IMR-90 (cell line): ENCODE measurements around the gene SHLD1. TPM values are rescaled to one million over a fixed set of nuclear protein-coding genes. Genes with fewer than 3 reads are reported as not detected.

Experiments
- ATAC-seq: fragments of 200-7000 bp; cut with Tn5 transposase; 2 replicates; pipeline ENCODE4 v1.9.1; 2020; ENCODE audit warnings: low read depth, mild to moderate bottlenecking, moderate library complexity
- BruUV-seq: library from RNA; stranded (reverse); fragments of 400-500 nt; replicated peaks from 2 replicates; lab custom pipeline; 2021; lab: Mats Ljungman, UMichigan
- CTCF ChIA-PET: fragments of 300-600 bp; formaldehyde crosslinking; extraction: SDS; loops from one replicate; lab custom pipeline; 2021; ENCODE audit warnings: antibody characterized with exemption; lab: Yijun Ruan, JAX
- POLR2A ChIA-PET: fragments of 300-600 bp; sonication (Branson Sonifier 250); formaldehyde crosslinking; loops from one replicate; lab custom pipeline; 2022; ENCODE audit warnings: antibody characterized with exemption; ENCODE audit not compliant: unreplicated experiment; lab: Charles Lee
- DNase-seq: peaks from one replicate; pipeline ENCODE4 v3.0.0; 2013
- H2AFZ ChIP-seq: replicated peaks from 2 replicates; pipeline ENCODE3; 2013; ENCODE audit warnings: low read length, mild to moderate bottlenecking; ENCODE audit not compliant: poor library complexity
- H2AK5ac ChIP-seq: 2 replicates; pipeline ENCODE4 v1.6.1; 2013; ENCODE audit warnings: low read depth, low read length, inconsistent platforms
- H2AK9ac ChIP-seq: replicated peaks from 2 replicates; pipeline ENCODE3; 2013; ENCODE audit warnings: mild to moderate bottlenecking, low read depth, low read length, moderate library complexity; ENCODE audit not compliant: poor library complexity
- H2BK120ac ChIP-seq: 2 replicates; pipeline ENCODE4 v1.6.1; 2013; ENCODE audit warnings: low read depth, low read length, inconsistent platforms
- H2BK15ac ChIP-seq: 3 replicates; pipeline ENCODE4 v1.6.1; 2013; ENCODE audit warnings: low read depth, low read length, inconsistent platforms
- H2BK20ac ChIP-seq: 2 replicates; pipeline ENCODE4 v1.6.1; 2013; ENCODE audit warnings: low read depth, mild to moderate bottlenecking, inconsistent platforms, low read length, moderate library complexity
- H2BK5ac ChIP-seq: 2 replicates; pipeline ENCODE4 v1.6.1; 2013; ENCODE audit warnings: mild to moderate bottlenecking, low read depth, low read length, inconsistent platforms; ENCODE audit not compliant: poor library complexity, severe bottlenecking
- H3K14ac ChIP-seq: replicated peaks from 2 replicates; pipeline ENCODE4 v1.6.1; 2013; ENCODE audit warnings: low read depth, low read length, inconsistent platforms
- H3K18ac ChIP-seq: 2 replicates; pipeline ENCODE4 v1.6.1; 2013; ENCODE audit warnings: low read depth, low read length, control low read depth
- H3K23ac ChIP-seq: 2 replicates; pipeline ENCODE4 v1.6.1; 2013; ENCODE audit warnings: low read depth, low read length, inconsistent platforms
- H3K27ac ChIP-seq: 2 replicates; pipeline ENCODE4 v1.5.1; 2013; ENCODE audit warnings: mild to moderate bottlenecking, control low read depth, low read length; ENCODE audit not compliant: insufficient read depth
- H3K27me3 ChIP-seq: 2 replicates; pipeline ENCODE4 v1.6.1; 2013; ENCODE audit warnings: low read length; ENCODE audit not compliant: control insufficient read depth, insufficient read depth
- H3K36me3 ChIP-seq: 2 replicates; pipeline ENCODE4 v1.6.1; 2013; ENCODE audit warnings: low read length, mixed read lengths; ENCODE audit not compliant: control insufficient read depth, insufficient read depth
- H3K4ac ChIP-seq: 2 replicates; pipeline ENCODE4 v1.6.1; 2013; ENCODE audit warnings: low read depth, low read length, inconsistent platforms
- H3K4me1 ChIP-seq: 2 replicates; pipeline ENCODE4 v1.6.1; 2013; ENCODE audit warnings: low read length, mixed read lengths; ENCODE audit not compliant: control insufficient read depth, insufficient read depth
- H3K4me2 ChIP-seq: 2 replicates; pipeline ENCODE4 v1.6.1; 2013; ENCODE audit warnings: low read depth, mild to moderate bottlenecking, control low read depth, low read length, moderate library complexity
- H3K4me3 ChIP-seq: 2 replicates; pipeline ENCODE4 v1.5.1; 2013; ENCODE audit warnings: low read depth, mild to moderate bottlenecking, control low read depth, low read length, moderate library complexity; ENCODE audit not compliant: insufficient read depth
- H3K56ac ChIP-seq: 2 replicates; pipeline ENCODE4 v1.6.1; 2013; ENCODE audit warnings: low read length, inconsistent platforms; ENCODE audit not compliant: insufficient read depth; ENCODE audit errors: extremely low read depth
- H3K79me1 ChIP-seq, 2 experiments: 2 replicates each; pipeline ENCODE4 v1.6.1; 2013; ENCODE audit warnings: low read length in 2 of 2, inconsistent platforms in 1 of 2, low read depth in 1 of 2
- H3K9ac ChIP-seq: 2 replicates; pipeline ENCODE4 v1.6.1; 2013; ENCODE audit warnings: low read depth, low read length, control low read depth
- H3K9me1 ChIP-seq: 2 replicates; pipeline ENCODE4 v1.6.1; 2013; ENCODE audit warnings: low read length, inconsistent platforms; ENCODE audit not compliant: insufficient read depth
- H3K9me3 ChIP-seq: 2 replicates; pipeline ENCODE4 v1.6.1; 2013; ENCODE audit warnings: low read length; ENCODE audit not compliant: control insufficient read depth, insufficient read depth
- H4K20me1 ChIP-seq: 2 replicates; pipeline ENCODE4 v1.6.1; 2013; ENCODE audit warnings: low read length, inconsistent platforms; ENCODE audit not compliant: insufficient read depth
- H4K5ac ChIP-seq: 2 replicates; pipeline ENCODE4 v1.6.1; 2013; ENCODE audit warnings: mild to moderate bottlenecking, low read depth, low read length, control low read depth
- H4K8ac ChIP-seq, 2 experiments: 2 replicates each; pipeline ENCODE4 v1.6.1; 2013; ENCODE audit warnings: low read depth in 2 of 2, low read length in 2 of 2, control low read depth in 1 of 2, inconsistent platforms in 1 of 2
- H4K91ac ChIP-seq: 2 replicates; pipeline ENCODE4 v1.6.1; 2013; ENCODE audit warnings: low read depth, low read length, inconsistent platforms; ENCODE audit not compliant: insufficient read depth
- MAZ ChIP-seq: IDR thresholded peaks from 2 replicates; pipeline ENCODE4 v1.6.1; 2012; ENCODE audit warnings: low read depth, mild to moderate bottlenecking, low read length, improper control_type of control experiment, moderate library complexity, borderline replicate concordance
- WGBS, 2 experiments: methylation state at CpG; one replicate each; pipeline versions ENCODE4 v1.1.5 to v1.1.7; 2013; ENCODE audit warnings: missing lambda C conversion rate in 2 of 2; ENCODE audit not compliant: insufficient read length in 1 of 2; ENCODE audit errors: extremely low coverage in 2 of 2; 5-methylcytosine and 5-hydroxymethylcytosine counted together
- dilution Hi-C: fragments of 300-500 bp; cut with HindIII; formaldehyde crosslinking; loops from one replicate; pipeline ENCODE4 v1.14.3; 2018; ENCODE audit warnings: low sequenced_read_pairs; ENCODE audit not compliant: unreplicated experiment
- in situ Hi-C: fragments of 300-500 bp; cut with MboI; formaldehyde crosslinking; loops from 3 replicates; pipeline ENCODE4 v1.14.3; 2019; ENCODE audit warnings: low sequenced_read_pairs, inconsistent platforms, mixed read lengths
- intact Hi-C: fragments of 100-400 bp; cut with micrococcal nuclease; formaldehyde crosslinking; loops from 2 replicates; pipeline ENCODE4 v1.10.0; 2022
- polyA plus RNA-seq, 3 experiments: library from polyadenylated mRNA; depleted of rRNA; stranded (reverse); fragments of >200 nt; gene quantifications; 2 replicates each; pipeline ENCODE4 v1.2.3, GENCODE V29; 2012; ENCODE audit warnings: low replicate concordance in 1 of 3
- total RNA-seq: library from RNA; depleted of rRNA; stranded (reverse); fragments of >200 nt; gene quantifications from 2 replicates; pipeline ENCODE4 v1.2.3, GENCODE V29; 2012
- TF ChIP-seq, protein P1 (sequence below): fragments of 150-350 bp; IDR thresholded peaks from 2 replicates; pipeline ENCODE4 v1.6.1; 2017; ENCODE audit warnings: mild to moderate bottlenecking, antibody characterized with exemption, low read length, low read depth

Gene SHLD1
- total and polyA plus RNA-seq, 2 of the 4 experiments (the other 2 are of a cell fraction), result 2.6 to 3.0 TPM

DNA sequence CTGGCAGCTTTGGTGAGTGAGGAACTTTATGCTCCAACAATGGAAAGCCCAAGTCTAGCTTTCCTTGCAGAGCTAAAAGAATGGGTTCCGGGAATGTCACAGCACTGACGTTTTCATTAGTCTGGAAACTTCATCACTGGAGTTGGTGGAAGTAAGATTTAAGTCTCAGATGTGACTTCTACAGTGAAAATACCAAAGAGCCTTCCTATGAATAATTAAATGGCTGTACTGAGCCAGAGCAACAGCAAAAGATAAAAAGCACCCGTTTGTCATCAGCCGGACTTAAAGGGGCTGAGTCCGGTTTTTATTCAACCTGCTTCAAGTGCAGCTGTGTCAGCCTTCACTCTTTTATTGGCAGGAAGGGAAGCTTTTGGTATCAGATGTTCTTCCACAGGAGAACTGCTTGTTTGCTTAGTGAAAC, 46.5 kb upstream of the SHLD1 start:
- POLR2A ChIA-PET, result no interaction called here

More for the DNA sequence above, 46.5 kb upstream of the SHLD1 start:
- Histone ChIP-seq H4K91ac (no peak overlapping the region; the same call in 1 of the 2 replicates), H2BK15ac (no peak overlapping the region), H2BK5ac (no peak overlapping the region), H3K9me3 (peaks cover 3% of the 10 kb centered on the region; the same call in 1 of the 2 replicates), H3K36me3 (no peaks in the 10 kb centered on the region), H3K4ac (no peak overlapping the region), H2AK5ac (no peak overlapping the region), H4K5ac (peak overlapping the region; percentile 58; the same call in 1 of the 2 replicates), H2AK9ac (no peak overlapping the region), H3K14ac (no peak overlapping the region), H4K20me1 (no peaks in the 10 kb centered on the region), H3K23ac (no peak overlapping the region), H3K4me1 (0 out of 2 replicates have a peak, but pooled peaks cover 2% of the 10 kb centered on the region), H4K8ac (no peak overlapping the region), H2AFZ (no peak overlapping the region), H2BK20ac (no peak overlapping the region), H2BK120ac (peak overlapping the region; percentile 5; the same call in 1 of the 2 replicates), H3K27me3 (peaks cover 2% of the 10 kb centered on the region), H3K9ac (no peak overlapping the region), H3K79me1 (no peaks in the 10 kb centered on the region), H3K4me2 (peak overlapping the region; percentile 52; the same call in 1 of the 2 replicates), H3K9me1 (no peaks in the 10 kb centered on the region), H3K18ac (peak overlapping the region; percentile 71), H3K4me3 (no peak overlapping the region), H3K27ac (peak overlapping the region; percentile 26; the same call in 1 of the 2 replicates), H3K56ac (no peak overlapping the region)
- DNase-seq (no peak), ATAC-seq (no peak)
- dilution Hi-C loops (no loop called here), intact Hi-C loops (no loop called here), in situ Hi-C loops (no loop called here)
- CTCF ChIA-PET, result interaction anchor here (0.7 to 0.8 kb wide), 2 partner anchors 84 to 823 kb away, joined by 3 to 6 read pairs; no protein-coding TSS in a partner anchor
- TF ChIP-seq, protein P1, sequence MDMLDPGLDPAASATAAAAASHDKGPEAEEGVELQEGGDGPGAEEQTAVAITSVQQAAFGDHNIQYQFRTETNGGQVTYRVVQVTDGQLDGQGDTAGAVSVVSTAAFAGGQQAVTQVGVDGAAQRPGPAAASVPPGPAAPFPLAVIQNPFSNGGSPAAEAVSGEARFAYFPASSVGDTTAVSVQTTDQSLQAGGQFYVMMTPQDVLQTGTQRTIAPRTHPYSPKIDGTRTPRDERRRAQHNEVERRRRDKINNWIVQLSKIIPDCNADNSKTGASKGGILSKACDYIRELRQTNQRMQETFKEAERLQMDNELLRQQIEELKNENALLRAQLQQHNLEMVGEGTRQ, result no peak
- no peak for TF ChIP-seq MAZ
- WGBS, 2 experiments, result 17% methylated on average over 3 of the region's 5 CpGs; no CpG with 5 or more reads in 1 of the 2 experiments
- BruUV-seq, result no TSS peak
